Mammary epithelial cell (primary cell): ENCODE results near the gene PCNX1.

ENCODE experiments used
- CTCF ChIP-seq, 2 donors: IDR thresholded peaks in 1 of 2; conservative IDR thresholded peaks in 1 of 2; 2 replicates each; pipeline ENCODE4 v1.5.1; 2011 to 2012; ENCODE audit warnings: inconsistent platforms in 2 of 2, low read length in 2 of 2, mild to moderate bottlenecking in 2 of 2, control low read depth in 1 of 2, low read depth in 1 of 2; ENCODE audit not compliant: insufficient read depth in 1 of 2; ENCODE audit errors: extremely low read depth in 1 of 2
- EZH2 ChIP-seq: IDR thresholded peaks from 2 replicates; pipeline ENCODE4 v1.6.1; 2012; ENCODE audit warnings: low read length, inconsistent platforms, borderline replicate concordance

- TF ChIP-seq CTCF (conservative IDR thresholded peaks at IDR 0.05 in 1 of 2, IDR thresholded peaks at IDR 0.05 in 1 of 2; ENCODE audit: extremely low read depth in 1 of 2, insufficient read depth in 1 of 2, low read depth in 1 of 2, low read length in 2 of 2): no peak
- TF ChIP-seq EZH2: no peak
These were observed 234.6 kb downstream of the PCNX1 start for GRCh38 chr14:71141701-71142374.
